GM19043 (cell line): ENCODE measurements around the gene HSBP1L1.
A peak's percentile ranks its signal among the peaks of the same experiment; 100 is the strongest.
"Not testable (repeated sequence)": the region's sequence is repeated elsewhere in the genome, so short reads cannot be mapped to it uniquely, and the experiment has no call there.

ENCODE experiments used
- ATAC-seq: cut with Tn5 transposase; IDR thresholded peaks from one replicate; pipeline ENCODE4 v1.9.1; 2021; ENCODE audit warnings: low read depth; ENCODE audit not compliant: unreplicated experiment

The HSBP1L1 gene

DNA sequence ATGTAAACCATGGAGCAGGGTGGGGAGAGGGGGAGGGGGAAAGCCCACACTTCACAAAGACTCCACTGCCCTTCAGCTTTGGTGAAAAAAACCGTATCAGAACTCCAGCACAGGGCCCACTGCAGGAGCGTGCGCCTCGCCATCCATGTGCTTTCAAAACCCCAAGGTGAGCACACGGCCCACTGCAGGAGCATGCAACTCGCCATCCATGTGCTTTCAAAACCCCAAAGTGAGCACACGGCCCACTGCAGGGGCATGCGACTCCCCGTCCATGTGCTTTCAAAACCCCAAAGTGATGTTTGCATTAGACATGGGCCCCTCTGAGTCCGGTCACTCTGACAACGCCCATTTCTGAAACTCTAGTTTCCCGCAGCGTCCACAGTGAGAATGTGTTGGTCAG, 16.1 kb downstream of the HSBP1L1 start:
- ATAC-seq, result no peak

GRCh38 chr18:79982736-79983135, 18.3 kb downstream of the HSBP1L1 start:
- ATAC-seq, result no peak

GRCh38 chr18:79983253-79983652, 18.8 kb downstream of the HSBP1L1 start:
- ATAC-seq, result no peak

- ATAC-seq, result no peak
Observed at GRCh38 chr18:79983793-79984192, 19.4 kb downstream of the HSBP1L1 start.

DNA sequence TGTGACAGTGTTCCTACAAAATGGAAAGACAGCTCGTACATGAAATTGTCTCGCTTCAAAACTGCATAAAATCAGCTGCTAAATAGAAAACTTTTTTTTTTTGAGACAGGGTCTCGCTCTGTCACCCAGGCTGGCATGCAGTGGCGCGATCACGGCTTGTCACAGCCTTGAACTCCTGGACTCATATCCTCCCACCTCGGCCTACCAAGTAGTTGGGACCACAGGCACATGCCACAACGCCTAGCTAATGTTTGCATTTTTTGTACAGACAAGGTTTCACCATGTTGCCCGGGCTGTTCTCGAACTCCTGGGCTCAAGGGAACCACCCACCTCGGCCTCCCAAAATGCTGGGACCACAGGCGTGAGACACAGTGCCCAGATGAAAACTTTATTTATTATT, 20.7 kb downstream of the HSBP1L1 start:
- no peak for ATAC-seq

- ATAC-seq, result no peak
Observed at GRCh38 chr18:79986726-79987125, 22.3 kb downstream of the HSBP1L1 start.

DNA sequence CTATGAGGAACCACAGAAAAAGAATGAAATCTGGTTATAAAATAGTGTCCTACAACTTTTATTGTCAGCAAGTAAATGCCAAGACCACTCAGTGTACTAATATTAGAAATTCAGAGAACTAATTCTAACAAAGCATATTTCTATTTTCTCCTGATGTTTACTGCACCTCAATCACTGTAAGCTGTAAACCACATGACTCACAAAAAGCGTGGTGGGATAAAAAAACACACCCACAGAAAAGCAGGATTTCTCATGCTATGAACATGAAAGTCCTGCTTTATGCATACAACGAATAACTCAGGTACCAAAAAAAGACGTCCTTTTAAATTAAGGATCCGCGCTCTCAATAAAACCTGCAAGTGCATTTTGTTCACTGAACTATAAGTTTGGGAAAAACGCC, 23.1 kb downstream of the HSBP1L1 start:
- no peak for ATAC-seq

GRCh38 chr18:79988071-79988450, 23.6 kb downstream of the HSBP1L1 start:
- peak; percentile 49 for ATAC-seq

DNA sequence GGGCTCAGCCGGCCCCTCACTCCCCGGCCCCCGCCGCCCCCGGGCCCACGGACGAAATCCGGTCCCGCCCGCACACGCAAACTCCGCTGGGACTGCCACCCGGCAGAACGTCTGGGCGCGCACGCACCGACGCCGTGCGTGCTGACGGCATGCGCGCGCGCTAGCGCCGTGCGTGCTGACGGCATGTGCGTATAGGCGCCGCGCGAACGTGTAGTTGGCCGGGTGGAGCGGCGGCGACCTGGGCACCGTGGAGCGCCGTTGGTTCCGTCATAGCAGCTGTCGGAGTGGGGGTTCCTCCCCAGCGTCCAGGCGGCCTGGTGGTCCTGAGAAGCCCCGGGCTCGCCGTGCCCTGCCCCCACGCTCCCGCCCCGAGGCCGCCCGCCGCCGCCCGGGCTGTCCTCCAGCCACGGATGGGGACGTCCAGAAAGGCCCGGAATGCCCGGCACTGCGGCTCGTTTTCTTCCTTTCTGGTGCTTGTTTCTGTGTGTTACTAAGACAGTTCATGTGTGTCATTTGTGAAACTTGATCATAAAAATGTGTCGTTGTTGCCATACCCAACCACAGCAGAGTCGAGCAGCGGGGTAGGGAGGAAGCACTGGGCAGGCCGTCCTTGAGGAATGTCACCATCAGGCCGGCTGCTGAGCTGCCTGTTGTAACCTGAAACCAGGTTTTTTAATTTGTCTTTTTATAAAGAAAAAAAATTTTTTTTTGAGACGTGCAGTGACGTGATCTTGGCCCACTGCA, 24.2 kb downstream of the HSBP1L1 start, which contains the start of gene TXNL4A:
TXNL4A (minus strand) TSS at position 113 of the 744 bp plus-strand sequence. CDS start 171 bp downstream, outside the sequence.
- peak; percentile 96 for ATAC-seq

DNA sequence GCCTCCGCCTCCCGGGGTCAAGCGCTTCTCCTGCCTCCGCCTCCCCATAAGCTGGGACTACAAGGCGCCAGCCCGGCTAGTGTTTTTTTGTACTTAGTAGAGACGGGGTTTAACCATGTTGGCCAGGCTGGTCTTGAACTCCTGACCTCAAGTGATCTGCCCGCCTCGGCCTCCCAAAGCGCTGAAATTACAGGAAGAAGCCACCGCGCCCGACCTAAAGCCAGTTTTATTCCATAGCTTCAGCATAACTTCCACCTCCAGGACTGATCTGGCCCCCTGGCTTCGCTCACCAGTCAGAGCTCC, 24.7 kb downstream of the HSBP1L1 start:
- no peak for ATAC-seq

- ATAC-seq, result no peak
Observed at GRCh38 chr18:79991494-79991893, 27.1 kb downstream of the HSBP1L1 start.

DNA sequence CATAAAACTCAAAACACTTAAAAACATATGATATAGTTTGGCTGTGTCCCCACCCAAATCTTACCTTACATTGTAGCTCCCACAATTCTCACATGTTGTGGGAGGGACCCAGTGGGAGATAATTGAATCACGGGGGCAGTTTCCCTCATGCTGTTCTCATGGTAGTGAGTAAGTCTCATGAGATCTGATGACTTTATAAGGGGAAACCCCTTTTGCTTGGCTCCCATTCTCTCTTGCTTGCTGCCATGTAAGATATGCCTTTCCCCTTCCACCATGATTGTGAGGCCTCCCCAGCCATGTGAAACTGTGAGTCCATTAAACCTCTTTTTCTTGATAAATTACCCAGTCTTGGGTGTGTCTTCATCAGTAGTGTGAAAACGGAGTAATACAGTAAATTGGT, 35.3 kb downstream of the HSBP1L1 start:
- not testable (repeated sequence) for ATAC-seq

- no peak for ATAC-seq
Observed at GRCh38 chr18:80000877-80001276, 36.4 kb downstream of the HSBP1L1 start.

- ATAC-seq, result no peak
Observed at GRCh38 chr18:80002468-80002867, 38.0 kb downstream of the HSBP1L1 start.

DNA sequence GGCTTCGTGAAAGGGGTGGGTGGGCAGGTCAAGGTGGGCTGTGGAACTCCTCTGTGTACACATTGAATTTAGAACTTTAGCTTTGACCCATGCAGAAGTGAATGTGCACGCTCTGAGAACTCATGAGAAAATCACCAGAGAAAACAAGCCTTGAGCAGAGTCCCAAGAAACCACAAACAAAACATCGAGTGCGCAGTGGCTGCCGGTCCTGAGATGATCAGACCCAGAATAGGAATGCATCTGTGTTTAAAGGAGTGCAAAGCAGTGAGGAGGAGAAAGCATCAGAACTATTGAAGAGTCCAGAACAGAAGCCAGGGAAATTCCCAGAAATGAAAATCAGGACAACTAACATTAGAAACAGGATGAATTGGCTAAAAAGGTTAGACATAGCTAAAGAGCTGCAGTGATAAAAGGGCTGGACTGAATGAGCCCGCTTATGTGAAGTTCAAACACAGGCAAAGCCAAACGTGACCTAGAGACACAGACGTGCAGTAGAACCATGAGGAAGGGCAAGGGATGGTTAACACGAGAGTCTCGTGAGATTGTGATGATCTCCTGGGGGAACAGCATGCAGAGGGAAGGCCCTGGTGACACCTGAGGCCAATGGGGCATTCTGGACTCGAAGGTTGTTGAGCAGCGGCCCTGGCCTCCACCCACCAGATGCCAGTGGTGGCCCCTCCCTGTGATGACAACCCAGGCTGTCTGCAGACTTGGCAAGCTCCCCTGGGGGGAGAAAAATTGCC, 40.3 kb downstream of the HSBP1L1 start:
- no peak for ATAC-seq

DNA sequence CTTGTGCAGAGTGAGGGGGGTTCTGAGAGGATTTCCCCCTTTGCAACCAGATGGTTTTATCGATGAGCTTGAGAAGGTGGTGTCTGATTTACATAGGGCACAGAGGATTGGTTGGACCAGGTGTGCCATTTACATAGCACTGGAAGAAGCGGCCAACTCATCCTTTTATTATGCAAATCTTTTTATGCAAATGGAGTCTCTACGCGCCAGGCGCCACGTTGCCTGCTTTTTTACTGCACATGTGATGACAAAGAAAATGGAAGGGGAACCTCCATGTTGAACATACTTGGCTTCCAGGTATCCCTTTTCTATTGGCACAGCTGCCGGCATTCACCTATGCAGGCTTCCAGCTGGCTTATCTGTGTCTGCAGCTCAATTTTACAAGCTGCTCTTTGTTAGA, 42.3 kb downstream of the HSBP1L1 start:
- no peak for ATAC-seq

DNA sequence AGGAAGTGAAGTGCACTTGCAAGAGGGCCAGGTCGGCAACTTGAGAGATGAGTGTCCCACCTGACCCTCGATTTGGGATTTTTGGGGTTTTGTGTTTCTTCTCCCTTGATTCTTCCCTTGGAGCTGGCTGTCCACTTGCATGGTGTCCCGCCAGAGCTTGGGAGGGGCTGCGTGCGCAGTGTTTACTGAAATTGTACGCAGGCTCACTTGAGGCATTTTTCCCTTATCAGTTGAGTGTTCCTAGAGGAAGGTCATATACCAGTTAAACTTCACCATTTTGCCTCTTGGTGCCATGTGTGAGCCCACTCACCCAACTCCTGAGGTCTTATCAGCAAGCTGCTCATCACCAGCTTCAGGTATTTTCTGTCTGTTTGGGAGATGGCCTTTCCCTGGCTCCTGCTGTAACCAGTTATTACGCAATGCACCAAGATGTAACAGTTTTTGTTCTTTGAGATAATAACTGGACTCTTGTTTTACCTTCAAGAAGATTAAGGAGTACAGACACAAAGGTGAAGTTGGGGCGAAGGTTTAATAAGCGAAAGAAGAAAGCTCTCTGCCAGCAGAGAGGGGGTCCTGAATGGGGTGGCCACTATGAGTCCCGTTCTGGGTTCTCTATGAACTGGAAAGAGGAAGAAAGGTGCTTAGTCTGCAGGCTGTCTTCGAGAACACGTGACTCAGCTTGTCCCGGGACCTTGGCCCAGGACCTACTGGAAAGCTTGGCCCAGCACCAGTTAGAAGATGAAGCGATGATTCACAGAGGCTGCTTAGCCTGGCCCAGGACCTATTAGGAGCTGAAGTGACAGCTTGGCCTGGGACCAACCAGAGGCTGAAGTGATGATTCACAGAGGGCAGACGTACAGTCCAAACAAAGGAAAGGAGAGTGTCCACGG, 45.5 kb downstream of the HSBP1L1 start:
- no peak for ATAC-seq

GRCh38 chr18:80010551-80010906, 46.1 kb downstream of the HSBP1L1 start:
- ATAC-seq, result no peak

DNA sequence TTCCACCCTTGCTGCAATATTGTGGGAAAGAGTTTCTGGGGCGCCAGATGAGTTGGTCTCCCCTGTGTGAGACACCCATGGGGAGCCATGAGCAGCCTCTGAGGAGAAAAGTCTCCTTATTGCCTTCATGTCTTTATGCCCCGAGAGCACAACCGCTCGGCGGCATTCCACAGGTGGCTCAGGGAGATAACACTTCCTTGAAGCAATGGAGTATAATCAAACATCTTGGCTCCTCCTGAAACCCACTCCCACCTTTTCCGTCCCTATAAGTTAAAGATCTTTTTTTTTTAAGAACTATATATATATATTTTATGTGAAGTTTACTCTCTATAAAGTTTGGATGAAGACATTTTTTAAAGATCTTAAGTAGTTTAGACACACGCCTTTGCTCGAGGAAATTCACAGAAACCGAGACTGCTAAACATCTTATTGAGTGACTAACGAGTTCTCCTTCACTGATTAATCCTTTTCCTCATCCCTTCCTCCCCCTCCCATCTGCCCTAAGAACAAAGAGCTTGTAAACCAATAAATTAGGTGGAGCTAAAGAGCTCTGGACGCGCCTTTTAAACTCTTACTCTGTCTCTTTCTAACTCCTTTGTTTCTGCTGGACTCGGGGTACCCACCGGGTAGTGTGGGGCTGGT, 47.2 kb downstream of the HSBP1L1 start:
- ATAC-seq, result not testable (repeated sequence)

DNA sequence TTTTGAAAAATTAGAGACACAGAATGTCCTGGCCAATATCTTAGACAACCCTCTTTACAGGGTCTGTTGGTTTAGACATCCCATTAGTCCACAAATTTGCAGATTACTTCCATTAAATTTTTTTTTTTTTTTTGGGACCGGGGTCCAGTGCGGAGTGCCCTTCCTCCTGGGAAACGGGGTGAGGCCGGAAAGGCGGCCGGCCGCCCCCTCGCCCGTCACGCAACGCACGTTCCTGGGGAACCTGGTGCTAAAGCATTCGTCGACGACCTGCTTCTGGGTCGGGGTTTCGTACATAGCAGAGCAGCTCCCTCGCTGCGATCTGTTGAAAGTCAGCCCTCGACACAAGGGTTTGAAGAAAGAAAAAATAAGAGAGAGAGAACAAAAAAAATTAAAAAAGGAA, 48.3 kb downstream of the HSBP1L1 start:
- ATAC-seq, result no peak
